ENCODE results near the gene CEP41.
A peak's percentile ranks its signal among the peaks of the same experiment; 100 is the strongest.

Gene CEP41

DNA sequence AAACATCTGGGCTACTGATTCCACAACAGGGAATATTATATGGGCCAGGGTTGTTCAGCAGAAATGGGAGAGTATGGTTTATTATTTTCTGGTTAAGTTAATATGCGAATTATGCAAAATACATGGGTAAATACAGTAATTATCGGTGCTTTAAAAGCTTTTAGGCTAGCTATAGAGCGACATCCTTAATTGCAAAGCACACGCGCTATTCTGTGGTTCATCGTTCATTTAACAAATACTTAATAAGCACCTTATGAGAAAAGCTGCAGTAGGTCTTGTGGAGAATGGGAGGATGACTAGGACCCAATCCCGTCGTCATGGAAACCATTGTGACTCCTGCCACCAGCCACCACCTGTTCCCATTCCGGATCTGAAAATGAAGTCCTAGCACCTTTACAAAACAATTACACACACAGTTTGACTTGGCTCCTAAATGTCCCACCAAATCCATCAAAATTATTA lies 623 bp upstream of the CEP41 start:
- ATAC-seq: no peak
- TF ChIP-seq ZFP30 (CRISPR knock-in tag; IDR thresholded peaks at IDR 0.05): 0 out of 2 replicates have a peak, but pooled peaks have one; percentile 28
- TF ChIP-seq CSDC2 (CRISPR knock-in tag; IDR thresholded peaks at IDR 0.05): no peak
- 0 out of 2 replicates have a peak, but pooled peaks have one; percentile 13 for TF ChIP-seq ZNF70 (CRISPR knock-in tag; IDR thresholded peaks at IDR 0.05)
- TF ChIP-seq, protein P1, sequence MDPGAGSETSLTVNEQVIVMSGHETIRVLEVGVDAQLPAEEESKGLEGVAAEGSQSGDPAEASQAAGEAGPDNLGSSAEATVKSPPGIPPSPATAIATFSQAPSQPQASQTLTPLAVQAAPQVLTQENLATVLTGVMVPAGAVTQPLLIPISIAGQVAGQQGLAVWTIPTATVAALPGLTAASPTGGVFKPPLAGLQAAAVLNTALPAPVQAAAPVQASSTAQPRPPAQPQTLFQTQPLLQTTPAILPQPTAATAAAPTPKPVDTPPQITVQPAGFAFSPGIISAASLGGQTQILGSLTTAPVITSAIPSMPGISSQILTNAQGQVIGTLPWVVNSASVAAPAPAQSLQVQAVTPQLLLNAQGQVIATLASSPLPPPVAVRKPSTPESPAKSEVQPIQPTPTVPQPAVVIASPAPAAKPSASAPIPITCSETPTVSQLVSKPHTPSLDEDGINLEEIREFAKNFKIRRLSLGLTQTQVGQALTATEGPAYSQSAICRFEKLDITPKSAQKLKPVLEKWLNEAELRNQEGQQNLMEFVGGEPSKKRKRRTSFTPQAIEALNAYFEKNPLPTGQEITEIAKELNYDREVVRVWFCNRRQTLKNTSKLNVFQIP (CRISPR knock-in tag; IDR thresholded peaks at IDR 0.05; ENCODE audit: borderline replicate concordance, low read depth): no peak
- TF ChIP-seq ISL1 (CRISPR knock-in tag; IDR thresholded peaks at IDR 0.05): no peak
- TF ChIP-seq ZNF565 (CRISPR knock-in tag; conservative IDR thresholded peaks at IDR 0.05; ENCODE audit: low read depth): 0 out of 2 replicates have a peak, but pooled peaks have one; percentile 36
- TF ChIP-seq, protein P2, sequence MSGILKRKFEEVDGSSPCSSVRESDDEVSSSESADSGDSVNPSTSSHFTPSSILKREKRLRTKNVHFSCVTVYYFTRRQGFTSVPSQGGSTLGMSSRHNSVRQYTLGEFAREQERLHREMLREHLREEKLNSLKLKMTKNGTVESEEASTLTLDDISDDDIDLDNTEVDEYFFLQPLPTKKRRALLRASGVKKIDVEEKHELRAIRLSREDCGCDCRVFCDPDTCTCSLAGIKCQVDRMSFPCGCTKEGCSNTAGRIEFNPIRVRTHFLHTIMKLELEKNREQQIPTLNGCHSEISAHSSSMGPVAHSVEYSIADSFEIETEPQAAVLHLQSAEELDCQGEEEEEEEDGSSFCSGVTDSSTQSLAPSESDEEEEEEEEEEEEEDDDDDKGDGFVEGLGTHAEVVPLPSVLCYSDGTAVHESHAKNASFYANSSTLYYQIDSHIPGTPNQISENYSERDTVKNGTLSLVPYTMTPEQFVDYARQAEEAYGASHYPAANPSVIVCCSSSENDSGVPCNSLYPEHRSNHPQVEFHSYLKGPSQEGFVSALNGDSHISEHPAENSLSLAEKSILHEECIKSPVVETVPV (CRISPR knock-in tag; IDR thresholded peaks at IDR 0.05): 0 out of 2 replicates have a peak, but pooled peaks have one; percentile 63
- TF ChIP-seq, protein P3, sequence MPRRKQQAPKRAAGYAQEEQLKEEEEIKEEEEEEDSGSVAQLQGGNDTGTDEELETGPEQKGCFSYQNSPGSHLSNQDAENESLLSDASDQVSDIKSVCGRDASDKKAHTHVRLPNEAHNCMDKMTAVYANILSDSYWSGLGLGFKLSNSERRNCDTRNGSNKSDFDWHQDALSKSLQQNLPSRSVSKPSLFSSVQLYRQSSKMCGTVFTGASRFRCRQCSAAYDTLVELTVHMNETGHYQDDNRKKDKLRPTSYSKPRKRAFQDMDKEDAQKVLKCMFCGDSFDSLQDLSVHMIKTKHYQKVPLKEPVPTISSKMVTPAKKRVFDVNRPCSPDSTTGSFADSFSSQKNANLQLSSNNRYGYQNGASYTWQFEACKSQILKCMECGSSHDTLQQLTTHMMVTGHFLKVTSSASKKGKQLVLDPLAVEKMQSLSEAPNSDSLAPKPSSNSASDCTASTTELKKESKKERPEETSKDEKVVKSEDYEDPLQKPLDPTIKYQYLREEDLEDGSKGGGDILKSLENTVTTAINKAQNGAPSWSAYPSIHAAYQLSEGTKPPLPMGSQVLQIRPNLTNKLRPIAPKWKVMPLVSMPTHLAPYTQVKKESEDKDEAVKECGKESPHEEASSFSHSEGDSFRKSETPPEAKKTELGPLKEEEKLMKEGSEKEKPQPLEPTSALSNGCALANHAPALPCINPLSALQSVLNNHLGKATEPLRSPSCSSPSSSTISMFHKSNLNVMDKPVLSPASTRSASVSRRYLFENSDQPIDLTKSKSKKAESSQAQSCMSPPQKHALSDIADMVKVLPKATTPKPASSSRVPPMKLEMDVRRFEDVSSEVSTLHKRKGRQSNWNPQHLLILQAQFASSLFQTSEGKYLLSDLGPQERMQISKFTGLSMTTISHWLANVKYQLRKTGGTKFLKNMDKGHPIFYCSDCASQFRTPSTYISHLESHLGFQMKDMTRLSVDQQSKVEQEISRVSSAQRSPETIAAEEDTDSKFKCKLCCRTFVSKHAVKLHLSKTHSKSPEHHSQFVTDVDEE (CRISPR knock-in tag; IDR thresholded peaks at IDR 0.05): no peak
- TF ChIP-seq PPARA (CRISPR knock-in tag; IDR thresholded peaks at IDR 0.05; ENCODE audit: borderline replicate concordance): 0 out of 2 replicates have a peak, but pooled peaks have one; percentile 58
- peak; percentile 23; the same call in 1 of the 2 replicates for TF ChIP-seq ZNF8 (CRISPR knock-in tag; IDR thresholded peaks at IDR 0.05)

DNA sequence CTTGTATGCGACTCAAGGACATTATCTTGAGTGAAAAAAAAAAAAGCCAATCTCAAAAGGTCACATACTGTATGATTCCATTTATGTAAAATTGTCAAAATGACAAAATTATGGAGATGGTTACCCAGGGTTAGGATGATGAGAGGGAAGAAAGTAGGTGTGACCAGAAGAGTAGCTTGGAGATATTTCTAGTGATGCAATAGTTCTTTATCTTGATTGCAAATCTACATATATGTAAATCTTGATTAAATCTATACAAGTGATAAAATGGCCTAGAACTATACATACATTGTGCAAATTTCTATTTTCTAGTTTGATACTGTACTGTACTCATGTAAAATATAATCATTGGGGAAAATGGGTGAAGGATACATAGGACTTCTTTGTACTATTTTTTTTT lies 4.6 kb downstream of the CEP41 start:
- no peak for TF ChIP-seq ZNF8 (CRISPR knock-in tag; IDR thresholded peaks at IDR 0.05)
- TF ChIP-seq OSR1 (CRISPR knock-in tag; IDR thresholded peaks at IDR 0.05): no peak
- TF ChIP-seq ZNF565 (CRISPR knock-in tag; conservative IDR thresholded peaks at IDR 0.05; ENCODE audit: low read depth): no peak
- TF ChIP-seq CSDC2 (CRISPR knock-in tag; IDR thresholded peaks at IDR 0.05): no peak
- TF ChIP-seq, protein P3 (CRISPR knock-in tag; IDR thresholded peaks at IDR 0.05): no peak
- no peak for TF ChIP-seq TOX (CRISPR knock-in tag; IDR thresholded peaks at IDR 0.05; ENCODE audit: borderline replicate concordance)
- TF ChIP-seq, protein P2 (CRISPR knock-in tag; IDR thresholded peaks at IDR 0.05): no peak
- TF ChIP-seq ARNTL (CRISPR knock-in tag; IDR thresholded peaks at IDR 0.05; ENCODE audit: borderline replicate concordance, low read depth): no peak
- TF ChIP-seq, protein P4, sequence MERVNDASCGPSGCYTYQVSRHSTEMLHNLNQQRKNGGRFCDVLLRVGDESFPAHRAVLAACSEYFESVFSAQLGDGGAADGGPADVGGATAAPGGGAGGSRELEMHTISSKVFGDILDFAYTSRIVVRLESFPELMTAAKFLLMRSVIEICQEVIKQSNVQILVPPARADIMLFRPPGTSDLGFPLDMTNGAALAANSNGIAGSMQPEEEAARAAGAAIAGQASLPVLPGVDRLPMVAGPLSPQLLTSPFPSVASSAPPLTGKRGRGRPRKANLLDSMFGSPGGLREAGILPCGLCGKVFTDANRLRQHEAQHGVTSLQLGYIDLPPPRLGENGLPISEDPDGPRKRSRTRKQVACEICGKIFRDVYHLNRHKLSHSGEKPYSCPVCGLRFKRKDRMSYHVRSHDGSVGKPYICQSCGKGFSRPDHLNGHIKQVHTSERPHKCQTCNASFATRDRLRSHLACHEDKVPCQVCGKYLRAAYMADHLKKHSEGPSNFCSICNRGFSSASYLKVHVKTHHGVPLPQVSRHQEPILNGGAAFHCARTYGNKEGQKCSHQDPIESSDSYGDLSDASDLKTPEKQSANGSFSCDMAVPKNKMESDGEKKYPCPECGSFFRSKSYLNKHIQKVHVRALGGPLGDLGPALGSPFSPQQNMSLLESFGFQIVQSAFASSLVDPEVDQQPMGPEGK (CRISPR knock-in tag; IDR thresholded peaks at IDR 0.05; ENCODE audit: borderline replicate concordance): no peak
- no peak for TF ChIP-seq BACH2 (CRISPR knock-in tag; IDR thresholded peaks at IDR 0.05; ENCODE audit: borderline replicate concordance)
- no peak for TF ChIP-seq ZC3H10 (CRISPR knock-in tag; IDR thresholded peaks at IDR 0.05)
- TF ChIP-seq, protein P1 (CRISPR knock-in tag; IDR thresholded peaks at IDR 0.05; ENCODE audit: borderline replicate concordance, low read depth): no peak
- no peak for TF ChIP-seq GLIS3 (CRISPR knock-in tag; IDR thresholded peaks at IDR 0.05)
- TF ChIP-seq ISL1 (CRISPR knock-in tag; IDR thresholded peaks at IDR 0.05): no peak
- no peak for TF ChIP-seq RARB (CRISPR knock-in tag; IDR thresholded peaks at IDR 0.05)
- TF ChIP-seq SNAI2 (CRISPR knock-in tag; IDR thresholded peaks at IDR 0.05): no peak
- TF ChIP-seq ZNF70 (CRISPR knock-in tag; IDR thresholded peaks at IDR 0.05): no peak
- TF ChIP-seq ZFP30 (CRISPR knock-in tag; IDR thresholded peaks at IDR 0.05): no peak
- TF ChIP-seq ESRRG (CRISPR knock-in tag; IDR thresholded peaks at IDR 0.05): no peak
- TF ChIP-seq ZFP3 (CRISPR knock-in tag; IDR thresholded peaks at IDR 0.05): no peak
- no peak for ATAC-seq

Data from SK-N-SH treated with all-trans-retinoic acid at 6 μM for 48 hours (cell line).